Mucosa of descending colon (tissue), 3 donors: ENCODE data around the gene FAT4. TPM values are rescaled to one million over a fixed set of nuclear protein-coding genes. Genes with fewer than 3 reads are reported as not detected.

ENCODE experiments used
- ATAC-seq: fragments of 200-7000 bp; cut with Tn5 transposase; one replicate; pipeline ENCODE4 v1.9.1; 2020; ENCODE audit warnings: mild to moderate bottlenecking, moderate library complexity
- DNase-seq, 3 donors: peaks; one replicate each; pipeline ENCODE4 v3.0.0-alpha.2; 2020
- H3K36me3 ChIP-seq: fragments of 200-600 bp; one replicate; pipeline ENCODE4 v1.8.0; 2021; ENCODE audit warnings: low read depth, mild to moderate bottlenecking
- H3K4me1 ChIP-seq: fragments of 200-600 bp; one replicate; pipeline ENCODE4 v1.8.0; 2021; ENCODE audit warnings: low read depth, mild to moderate bottlenecking
- H3K4me3 ChIP-seq: fragments of 200-600 bp; one replicate; pipeline ENCODE4 v1.8.0; 2021; ENCODE audit warnings: mild to moderate bottlenecking
- H3K9me3 ChIP-seq: fragments of 200-600 bp; one replicate; pipeline ENCODE4 v1.8.0; 2021; ENCODE audit warnings: mild to moderate bottlenecking
- intact Hi-C, 2 donors: fragments of 100-400 bp; cut with DNase I in 1 of 2; cut with micrococcal nuclease in 1 of 2; formaldehyde crosslinking; loops; one replicate each; pipeline versions ENCODE4 v1.11.0 to v1.11.1; 2022; cut with DNase I, micrococcal nuclease
- total RNA-seq, 3 donors: library from RNA; stranded (reverse); fragmentation: NEBNext Ultra II Directional in 2 of 3; extraction: Animal tissue kit (Norgen Biotek cat#: 25700) in 2 of 3; gene quantifications; one replicate each; pipeline versions ENCODE4 v1.2.1 to v1.2.4, GENCODE V29; 2021 to 2023
- TF ChIP-seq, protein P1 (sequence below): fragments of 200-600 bp; IDR thresholded peaks from one replicate; pipeline ENCODE4 v1.8.0; 2022; ENCODE audit warnings: antibody characterized with exemption, mild to moderate bottlenecking
- donor health status: DM: no; HTN: no; CAD: no; lungs with moderate emphysema.
- donor health status: DM: no; HTN: no; CAD: no.
- donor health status: DM: no; HTN: yes; CAD: no.

FAT4 gene
- total RNA-seq, 3 donors from 2014 or later: 2.5 to 28.4 (median 4.3) TPM

DNA sequence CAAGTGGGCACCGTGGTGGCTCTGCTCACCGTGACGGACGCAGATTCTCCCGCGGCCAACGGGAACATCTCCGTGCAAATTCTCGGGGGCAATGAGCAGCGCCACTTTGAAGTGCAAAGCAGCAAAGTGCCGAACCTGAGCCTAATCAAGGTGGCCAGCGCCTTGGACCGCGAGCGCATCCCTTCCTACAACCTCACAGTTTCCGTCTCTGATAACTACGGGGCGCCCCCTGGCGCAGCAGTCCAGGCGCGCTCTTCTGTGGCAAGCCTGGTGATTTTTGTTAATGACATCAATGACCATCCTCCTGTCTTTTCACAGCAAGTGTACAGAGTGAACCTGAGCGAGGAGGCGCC, 2.7 kb downstream of the FAT4 start:
- Histone ChIP-seq H3K4me1 (no peaks in the 10 kb centered on the region), H3K4me3 (no peak overlapping the region)
- DNase-seq: peak; percentile 36 to 44 (median 38)

DNA sequence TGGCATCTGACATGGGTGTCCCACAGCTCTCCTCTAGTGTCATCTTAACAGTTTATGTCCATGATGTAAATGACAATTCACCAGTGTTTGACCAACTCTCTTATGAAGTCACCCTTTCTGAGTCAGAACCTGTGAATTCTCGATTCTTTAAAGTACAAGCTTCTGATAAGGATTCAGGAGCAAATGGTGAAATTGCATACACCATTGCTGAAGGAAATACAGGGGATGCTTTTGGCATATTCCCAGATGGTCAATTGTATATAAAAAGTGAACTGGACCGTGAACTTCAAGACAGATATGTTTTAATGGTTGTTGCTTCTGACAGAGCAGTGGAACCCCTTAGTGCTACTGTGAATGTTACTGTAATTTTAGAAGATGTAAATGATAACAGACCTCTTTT, 4.6 kb downstream of the FAT4 start:
- H3K4me1 ChIP-seq: no peaks in the 10 kb centered on the region
- intact Hi-C loops: no loop called here

More for the DNA sequence above, 2.7 kb downstream of the FAT4 start:
- no peaks in the 10 kb centered on the region for H3K36me3 ChIP-seq
- TF ChIP-seq, protein P1, sequence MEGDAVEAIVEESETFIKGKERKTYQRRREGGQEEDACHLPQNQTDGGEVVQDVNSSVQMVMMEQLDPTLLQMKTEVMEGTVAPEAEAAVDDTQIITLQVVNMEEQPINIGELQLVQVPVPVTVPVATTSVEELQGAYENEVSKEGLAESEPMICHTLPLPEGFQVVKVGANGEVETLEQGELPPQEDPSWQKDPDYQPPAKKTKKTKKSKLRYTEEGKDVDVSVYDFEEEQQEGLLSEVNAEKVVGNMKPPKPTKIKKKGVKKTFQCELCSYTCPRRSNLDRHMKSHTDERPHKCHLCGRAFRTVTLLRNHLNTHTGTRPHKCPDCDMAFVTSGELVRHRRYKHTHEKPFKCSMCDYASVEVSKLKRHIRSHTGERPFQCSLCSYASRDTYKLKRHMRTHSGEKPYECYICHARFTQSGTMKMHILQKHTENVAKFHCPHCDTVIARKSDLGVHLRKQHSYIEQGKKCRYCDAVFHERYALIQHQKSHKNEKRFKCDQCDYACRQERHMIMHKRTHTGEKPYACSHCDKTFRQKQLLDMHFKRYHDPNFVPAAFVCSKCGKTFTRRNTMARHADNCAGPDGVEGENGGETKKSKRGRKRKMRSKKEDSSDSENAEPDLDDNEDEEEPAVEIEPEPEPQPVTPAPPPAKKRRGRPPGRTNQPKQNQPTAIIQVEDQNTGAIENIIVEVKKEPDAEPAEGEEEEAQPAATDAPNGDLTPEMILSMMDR: no peak
- ATAC-seq: no peak
- intact Hi-C loops: no loop called here
- H3K9me3 ChIP-seq: no peaks in the 10 kb centered on the region

DNA sequence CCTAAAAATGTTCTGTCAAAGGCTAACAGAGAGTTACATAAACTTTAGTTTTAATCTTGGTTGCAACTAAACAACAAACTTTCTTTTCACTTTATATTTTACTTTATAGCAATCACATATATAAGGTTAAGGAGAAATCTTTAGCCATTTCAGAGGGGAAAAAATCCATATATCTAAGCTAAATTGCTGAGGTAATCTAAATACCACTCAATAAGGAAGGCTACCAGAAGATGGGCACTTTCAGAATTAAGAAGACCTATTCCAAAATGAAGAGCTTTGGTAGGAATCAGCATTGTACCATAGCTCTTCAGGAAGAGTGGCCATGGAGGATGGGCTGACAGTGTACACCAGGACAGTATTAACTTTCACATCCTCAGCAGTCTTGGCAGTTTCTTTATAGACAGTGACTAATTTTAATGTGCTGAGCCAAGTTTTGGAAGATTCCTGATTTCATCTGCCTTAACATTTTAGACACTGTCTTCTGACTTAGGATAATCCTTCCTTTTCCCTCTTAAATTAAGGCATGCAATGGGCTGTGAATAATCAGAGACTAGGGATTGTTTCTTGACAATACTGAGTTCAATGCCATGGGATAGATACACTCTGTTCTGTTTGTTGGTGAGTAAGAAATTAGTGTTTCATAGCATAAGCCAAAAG, 7.1 kb downstream of the FAT4 start:
- intact Hi-C loops: no loop called here
- TF ChIP-seq, protein P1: no peak
- Histone ChIP-seq H3K9me3 (no peaks in the 10 kb centered on the region), H3K36me3 (no peaks in the 10 kb centered on the region), H3K4me1 (no peaks in the 10 kb centered on the region), H3K4me3 (no peak overlapping the region)
- DNase-seq: no peak
- ATAC-seq: peak; percentile 38

More for the DNA sequence above, 4.6 kb downstream of the FAT4 start:
- no peaks in the 10 kb centered on the region for H3K9me3 ChIP-seq
- no peak overlapping the region for H3K4me3 ChIP-seq
- DNase-seq (no peak), ATAC-seq (no peak)
- H3K36me3 ChIP-seq: no peaks in the 10 kb centered on the region
- TF ChIP-seq, protein P1: no peak

DNA sequence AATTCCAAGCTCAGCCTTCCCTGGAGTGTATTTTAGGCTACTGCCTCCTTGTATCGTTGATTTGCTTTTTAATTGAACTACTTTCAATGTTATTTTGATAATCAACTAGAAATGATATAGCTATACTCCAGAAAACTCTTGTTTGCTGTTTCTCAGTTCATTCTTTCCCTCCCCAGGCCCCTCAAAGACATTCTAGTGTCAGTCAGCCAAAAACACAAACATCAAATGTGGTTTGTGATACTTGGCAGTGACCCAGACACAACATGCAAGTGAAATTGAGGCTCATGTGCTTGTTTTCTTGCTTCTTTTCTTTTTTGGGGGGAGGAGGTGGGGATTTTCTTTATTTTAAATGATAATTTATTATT, 7.6 kb downstream of the FAT4 start:
- no peak for ATAC-seq
- no peaks in the 10 kb centered on the region for H3K4me1 ChIP-seq

DNA sequence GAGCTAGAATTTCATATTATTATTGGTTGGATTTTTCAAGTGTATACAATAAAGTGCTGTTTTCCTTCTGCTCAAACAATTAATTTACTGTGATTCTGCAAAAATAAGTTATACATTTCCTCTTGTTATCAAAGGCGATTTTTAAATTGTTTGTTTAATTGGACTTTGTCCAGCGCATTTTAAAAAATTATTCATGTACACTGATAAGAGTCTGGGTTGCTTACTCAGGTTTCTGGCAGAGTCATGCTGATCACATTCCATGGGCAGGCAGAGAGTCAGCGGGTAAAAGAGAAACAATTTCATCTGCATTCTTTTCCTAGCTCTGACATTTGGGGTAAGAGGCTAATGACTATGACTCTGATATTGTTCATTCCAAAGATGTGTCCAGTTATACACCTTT, 8.9 kb downstream of the FAT4 start:
- DNase-seq (no peak), ATAC-seq (no peak)
- intact Hi-C loops: no loop called here
- Histone ChIP-seq H3K4me1 (no peaks in the 10 kb centered on the region), H3K36me3 (no peaks in the 10 kb centered on the region), H3K9me3 (no peaks in the 10 kb centered on the region), H3K4me3 (no peak overlapping the region)
- TF ChIP-seq, protein P1: no peak

More for the DNA sequence above, 7.6 kb downstream of the FAT4 start:
- TF ChIP-seq, protein P1: no peak
- intact Hi-C loops: no loop called here
- DNase-seq: no peak
- no peak overlapping the region for H3K4me3 ChIP-seq
- H3K9me3 ChIP-seq: no peaks in the 10 kb centered on the region
- H3K36me3 ChIP-seq: no peaks in the 10 kb centered on the region

DNA sequence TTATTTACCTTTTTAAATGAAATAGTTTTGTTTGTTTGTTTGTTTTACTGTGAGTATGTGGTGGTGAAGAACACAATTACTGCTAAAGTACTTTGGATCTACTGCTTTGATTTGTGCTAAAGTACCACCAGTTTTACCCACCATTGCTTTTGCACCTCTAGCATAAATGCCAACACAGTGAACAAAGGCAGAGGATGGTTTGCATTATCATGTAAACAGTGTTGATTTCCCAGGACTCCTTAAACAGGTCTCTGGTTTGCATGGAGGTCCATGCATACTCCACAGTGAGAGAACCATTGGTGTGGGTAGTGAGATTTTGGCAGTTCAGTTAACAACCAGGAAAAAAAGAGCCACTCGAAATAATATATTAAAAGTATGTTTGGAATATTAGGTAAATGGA, 11.0 kb downstream of the FAT4 start:
- no peaks in the 10 kb centered on the region for H3K9me3 ChIP-seq
- ATAC-seq (no peak), DNase-seq (no peak)
- H3K36me3 ChIP-seq: no peaks in the 10 kb centered on the region
- intact Hi-C loops: no loop called here
- H3K4me3 ChIP-seq: no peak overlapping the region
- H3K4me1 ChIP-seq: no peaks in the 10 kb centered on the region
- TF ChIP-seq, protein P1: no peak
